H1 (cell line): ENCODE measurements around the gene EVPL. TPM values are rescaled to one million over a fixed set of nuclear protein-coding genes. Genes with fewer than 3 reads are reported as not detected.
A peak's percentile ranks its signal among the peaks of the same experiment; 100 is the strongest.

Experiments
- CHD2 ChIP-seq: IDR thresholded peaks from 2 replicates; pipeline ENCODE4 v1.6.1; 2012; ENCODE audit warnings: low read length, improper control_type of control experiment
- CHD7 ChIP-seq: fragments of 300-600 bp; sonication (generic); IDR thresholded peaks from 2 replicates; pipeline ENCODE4 v1.7.1; 2012; ENCODE audit warnings: low read length, moderate library complexity, mild to moderate bottlenecking, inconsistent platforms; ENCODE audit not compliant: insufficient replicate concordance
- EZH2 ChIP-seq: fragments of 200-600 bp; sonication (generic); IDR thresholded peaks from 2 replicates; pipeline ENCODE4 v1.7.1; 2012; ENCODE audit warnings: low read depth, mild to moderate bottlenecking, moderate library complexity, low read length, inconsistent platforms; ENCODE audit not compliant: severe bottlenecking
- KDM1A ChIP-seq: fragments of 200-600, 300-600 bp; sonication (generic); IDR thresholded peaks from 2 replicates; pipeline ENCODE4 v1.7.1; 2016; ENCODE audit warnings: mild to moderate bottlenecking, low read length, borderline replicate concordance
- NRF1 ChIP-seq: IDR thresholded peaks from 2 replicates; pipeline ENCODE4 v1.6.1; 2011; ENCODE audit warnings: mild to moderate bottlenecking, low read depth, low read length, improper control_type of control experiment
- PHF8 ChIP-seq: fragments of 200-600 bp; sonication (generic); conservative IDR thresholded peaks from 2 replicates; pipeline ENCODE4 v1.7.1; 2012; ENCODE audit warnings: low read depth, mild to moderate bottlenecking, inconsistent platforms, low read length, moderate library complexity
- SIN3A ChIP-seq, 2 experiments: IDR thresholded peaks in 1 of 2; conservative IDR thresholded peaks in 1 of 2; 2 replicates each; pipeline ENCODE4 v1.6.1; 2011 to 2012; ENCODE audit warnings: low read length in 2 of 2, improper control_type of control experiment in 1 of 2, low read depth in 1 of 2, mild to moderate bottlenecking in 1 of 2
- SP1 ChIP-seq: IDR thresholded peaks from 2 replicates; pipeline ENCODE4 v1.6.1; 2011; ENCODE audit warnings: low read depth, low read length
- YY1 ChIP-seq: IDR thresholded peaks from 2 replicates; pipeline ENCODE4 v1.6.1; 2011; ENCODE audit warnings: low read depth, mild to moderate bottlenecking, low read length
- ZNF274 ChIP-seq: IDR thresholded peaks from 2 replicates; pipeline ENCODE4 v1.7.0; 2012; ENCODE audit warnings: low read length, borderline replicate concordance; ENCODE audit errors: extremely low read depth
- polyA plus RNA-seq, 7 experiments: library from polyadenylated mRNA; depleted of rRNA in 3 of 7; stranded (reverse) in 5 of 7; unstranded in 2 of 7; fragments of >200 nt in 5 of 7; fragments of 200-250 nt in 2 of 7; gene quantifications; 1 replicate in 5 of 7; 2 replicates in 1 of 7; 4 replicates in 1 of 7; pipeline versions ENCODE4 v1.2.1 to v1.2.3, GENCODE V29; 2011 to 2013; ENCODE audit warnings: missing spikeins in 2 of 7, mixed read lengths in 2 of 7
- total RNA-seq: library from RNA; stranded (reverse); fragmentation: NEBNext Ultra II Directional; extraction: Animal tissue kit (Norgen Biotek cat#: 25700); gene quantifications from 2 replicates; pipeline ENCODE4 v1.2.1, GENCODE V29; 2021

The EVPL gene
- total and polyA plus RNA-seq, 2 of the 8 experiments (the other 6 are each of a cell fraction or from before 2014, with no cell fraction given), result 0.20 to 0.99 TPM

GRCh38 chr17:75978938-75979704 lies 48.0 kb downstream of the EVPL start, which contains the start of the genes ACOX1 and TEN1 (continued):
- no peak for TF ChIP-seq NRF1
- no peak for TF ChIP-seq KDM1A
- TF ChIP-seq CHD2, result no peak
- no peak for TF ChIP-seq YY1
- peak; percentile 17; the same call in 1 of the 2 replicates for TF ChIP-seq SP1
- TF ChIP-seq SIN3A (conservative IDR thresholded peaks at IDR 0.05 in 1 of 2, IDR thresholded peaks at IDR 0.05 in 1 of 2; ENCODE audit: low read depth in 1 of 2, low read length in 2 of 2), result peak; percentile 77 to 93
- no peak for TF ChIP-seq ZNF274
- no peak for TF ChIP-seq EZH2
- TF ChIP-seq CHD7, result no peak
- TF ChIP-seq PHF8, result peak; percentile 49; the same call in 1 of the 2 replicates
